GM18907 (cell line): Measurements from ENCODE around the gene PTPN14.
"Not testable (repeated sequence)": the region's sequence is repeated elsewhere in the genome, so short reads cannot be mapped to it uniquely, and the experiment has no call there.

Experiments
- ATAC-seq: cut with Tn5 transposase; IDR thresholded peaks from one replicate; pipeline ENCODE4 v1.9.1; 2021; ENCODE audit warnings: mild to moderate bottlenecking, moderate library complexity; ENCODE audit not compliant: unreplicated experiment

PTPN14 gene

GRCh38 chr1:214404571-214405213, 146.7 kb downstream of the PTPN14 start:
- ATAC-seq, result peak; percentile 58

DNA sequence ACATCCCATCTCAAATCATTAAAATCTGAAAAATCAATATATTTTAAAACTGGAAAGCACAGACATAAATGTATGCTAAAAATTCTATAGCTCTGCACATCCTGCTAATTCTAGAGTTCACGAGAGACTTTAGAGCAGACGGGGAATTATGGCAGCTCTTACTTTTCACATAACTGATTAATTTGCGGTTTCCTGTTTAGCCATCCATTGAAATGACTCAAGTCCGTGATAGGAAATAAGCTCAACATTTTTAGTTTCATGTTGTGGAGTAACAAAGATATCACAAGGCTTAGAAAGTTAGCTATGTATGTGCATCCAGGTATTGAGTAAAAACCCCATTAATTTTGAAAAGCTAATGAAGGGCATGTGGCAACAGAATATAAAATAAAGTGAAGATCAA, 147.2 kb downstream of the PTPN14 start:
- ATAC-seq, result peak; percentile 86

DNA sequence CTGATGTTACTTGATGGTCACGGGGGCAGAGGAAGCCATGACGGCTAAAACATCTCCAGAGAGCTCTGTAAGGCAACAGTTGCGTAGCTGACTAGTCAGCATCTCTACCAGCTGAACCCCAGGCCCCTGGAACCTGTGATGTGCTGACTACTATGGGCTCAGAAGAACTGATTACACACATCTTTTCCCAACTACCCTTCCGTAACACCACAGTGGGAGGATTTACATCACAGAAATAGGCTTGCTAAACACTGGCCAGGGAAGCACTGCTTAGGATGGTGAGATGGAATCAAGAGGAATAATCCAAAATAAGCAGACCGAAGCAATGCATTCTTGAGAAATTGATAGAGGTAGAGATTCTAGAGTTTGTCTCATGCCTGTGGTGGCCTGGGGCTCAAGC, 148.0 kb downstream of the PTPN14 start:
- no peak for ATAC-seq

DNA sequence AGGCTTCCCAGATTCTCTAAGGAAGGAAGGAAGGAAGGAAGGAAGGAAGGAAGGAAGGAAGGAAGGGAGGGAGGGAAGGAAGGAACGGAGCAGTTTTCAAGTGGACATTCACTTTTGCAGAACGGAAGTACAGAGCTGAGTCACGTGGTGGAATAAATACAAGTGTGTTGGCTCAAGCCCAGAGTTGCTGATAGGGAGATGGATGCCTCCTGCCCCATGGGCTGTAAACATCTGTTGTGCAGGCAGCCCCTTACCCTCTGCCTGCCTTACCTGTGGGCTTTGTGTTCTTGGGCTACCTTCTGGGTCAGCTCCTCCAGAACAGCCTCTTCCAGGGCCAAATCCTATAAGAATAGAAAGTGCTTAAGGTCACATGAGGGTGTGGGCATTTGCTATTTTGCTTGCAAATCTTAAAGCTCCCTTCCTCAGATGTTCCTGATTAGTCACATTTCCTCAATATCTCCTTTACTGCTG, 148.8 kb downstream of the PTPN14 start:
- no peak for ATAC-seq

DNA sequence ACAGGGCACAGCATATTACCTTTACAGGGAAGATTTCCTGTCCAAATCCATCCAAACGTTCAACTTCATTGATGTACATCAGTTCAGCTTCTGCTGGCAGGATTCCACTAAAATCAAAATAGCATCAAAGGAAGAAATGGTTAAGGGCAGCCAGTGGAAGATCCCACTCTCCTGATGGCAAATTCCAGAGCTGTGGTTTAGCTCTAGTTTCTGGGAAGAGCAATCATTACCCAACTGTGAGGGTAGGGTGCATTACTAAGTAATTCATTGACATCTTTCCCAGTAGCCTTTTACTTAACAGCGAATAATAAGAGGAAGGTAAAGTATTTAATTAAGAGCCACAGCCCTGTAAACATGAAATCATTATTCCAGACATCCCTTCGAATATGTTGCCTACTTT, 149.7 kb downstream of the PTPN14 start:
- ATAC-seq, result no peak

DNA sequence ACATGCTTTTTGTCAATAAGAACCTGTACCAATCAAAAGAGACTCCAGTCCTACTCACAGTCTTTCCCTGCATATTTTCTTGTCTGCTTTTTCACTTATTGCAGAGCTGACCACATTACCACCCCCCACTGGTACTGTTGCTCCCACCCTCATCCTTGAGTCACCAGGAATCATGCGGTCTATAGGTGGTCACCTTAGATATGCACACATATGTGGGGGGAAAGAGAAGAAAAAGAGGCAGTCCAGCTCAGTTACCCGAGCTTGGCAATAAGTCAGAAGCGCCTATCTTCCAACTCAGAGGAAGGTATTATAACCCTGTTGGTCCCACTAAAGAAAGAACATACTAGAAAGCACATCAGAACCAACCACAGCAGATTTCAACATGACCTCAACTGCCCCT, 151.3 kb downstream of the PTPN14 start:
- no peak for ATAC-seq

DNA sequence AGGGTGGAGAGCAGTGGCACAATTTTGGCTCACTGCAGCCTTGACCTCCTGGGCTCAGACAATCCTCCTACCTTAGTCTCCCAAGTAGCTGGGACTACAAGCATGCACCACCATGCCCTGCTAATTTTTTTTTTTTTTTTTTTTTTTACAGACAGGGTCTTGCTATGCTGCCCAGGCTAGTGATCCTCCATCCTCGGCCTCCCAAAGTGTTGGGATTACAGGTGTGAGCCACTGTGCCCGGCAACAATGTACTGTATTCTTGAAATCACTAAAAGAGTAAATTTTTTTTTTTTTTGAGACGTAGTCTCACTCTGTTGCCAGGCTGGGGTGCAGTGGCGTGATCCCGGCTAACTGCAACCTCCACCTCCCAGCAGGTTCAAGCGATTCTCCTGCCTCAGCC, 152.9 kb downstream of the PTPN14 start:
- ATAC-seq, result no peak

DNA sequence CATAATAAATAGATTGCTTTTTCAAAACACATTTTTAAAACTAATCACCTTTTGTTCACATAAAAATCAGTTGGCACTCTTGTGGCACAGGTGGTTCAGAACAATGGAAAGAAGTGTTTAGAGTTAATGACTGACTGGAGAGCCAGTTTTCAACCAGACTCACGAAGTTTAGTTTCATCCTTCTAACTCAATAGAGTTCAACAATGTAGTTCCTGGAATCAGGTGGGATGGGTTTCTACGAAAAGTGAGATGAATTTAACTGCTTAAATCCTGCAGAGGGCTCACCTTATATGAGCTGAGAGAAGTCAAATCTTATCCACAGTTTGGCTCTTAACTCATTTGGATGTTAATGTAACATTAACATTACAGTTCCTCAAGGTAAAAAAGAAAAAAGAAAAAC, 153.9 kb downstream of the PTPN14 start:
- peak; percentile 46 for ATAC-seq

- ATAC-seq, result no peak
Observed at GRCh38 chr1:214396330-214396729, 155.1 kb downstream of the PTPN14 start.

- not testable (repeated sequence) for ATAC-seq
Observed at GRCh38 chr1:214394569-214394968, 156.8 kb downstream of the PTPN14 start.

- ATAC-seq, result no peak
Observed at GRCh38 chr1:214393086-214393485, 158.3 kb downstream of the PTPN14 start.

DNA sequence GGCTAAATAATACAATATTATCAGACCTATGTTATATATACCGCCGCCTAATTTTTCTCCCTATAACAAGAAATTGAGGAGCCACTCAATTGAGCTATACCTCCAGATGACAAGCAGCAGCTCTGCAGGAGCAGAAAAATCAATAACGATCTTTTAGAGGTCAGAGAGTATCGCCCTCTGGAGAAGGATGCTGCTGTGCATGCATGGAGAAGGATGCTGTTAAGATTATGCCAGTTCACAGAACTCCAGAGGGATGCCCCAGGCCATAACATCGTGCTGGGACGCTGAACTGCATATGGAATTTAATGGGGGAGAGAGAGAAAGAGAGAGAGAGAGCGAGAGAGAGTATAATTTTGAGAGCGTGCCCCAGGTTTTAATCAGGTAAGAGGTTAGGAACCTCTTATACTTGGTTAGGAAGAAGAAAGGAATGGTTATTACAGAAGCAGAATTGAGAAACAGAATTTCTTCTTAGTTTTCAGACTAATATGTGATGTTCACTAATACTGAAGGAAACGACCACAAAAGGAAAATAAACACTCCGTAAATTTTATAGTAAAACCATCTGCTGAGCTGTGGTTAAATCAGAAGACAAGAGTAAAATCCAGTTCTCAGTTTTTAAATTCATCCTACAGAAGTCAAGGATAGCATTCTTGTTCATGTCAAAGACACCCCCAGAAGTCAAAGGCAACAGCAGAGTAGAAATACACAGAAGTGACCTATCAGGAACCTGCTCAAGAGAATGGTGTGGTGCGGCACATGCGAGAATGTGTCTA, 159.3 kb downstream of the PTPN14 start:
- ATAC-seq, result no peak

GRCh38 chr1:214389734-214390133, 161.7 kb downstream of the PTPN14 start:
- no peak for ATAC-seq

- ATAC-seq, result no peak
Observed at GRCh38 chr1:214386747-214387146, 164.7 kb downstream of the PTPN14 start.

- no peak for ATAC-seq
Observed at GRCh38 chr1:214386333-214386732, 165.1 kb downstream of the PTPN14 start.

GRCh38 chr1:214385428-214385827, 166.0 kb downstream of the PTPN14 start:
- ATAC-seq, result no peak

GRCh38 chr1:214384373-214385079, 166.9 kb downstream of the PTPN14 start:
- no peak for ATAC-seq

DNA sequence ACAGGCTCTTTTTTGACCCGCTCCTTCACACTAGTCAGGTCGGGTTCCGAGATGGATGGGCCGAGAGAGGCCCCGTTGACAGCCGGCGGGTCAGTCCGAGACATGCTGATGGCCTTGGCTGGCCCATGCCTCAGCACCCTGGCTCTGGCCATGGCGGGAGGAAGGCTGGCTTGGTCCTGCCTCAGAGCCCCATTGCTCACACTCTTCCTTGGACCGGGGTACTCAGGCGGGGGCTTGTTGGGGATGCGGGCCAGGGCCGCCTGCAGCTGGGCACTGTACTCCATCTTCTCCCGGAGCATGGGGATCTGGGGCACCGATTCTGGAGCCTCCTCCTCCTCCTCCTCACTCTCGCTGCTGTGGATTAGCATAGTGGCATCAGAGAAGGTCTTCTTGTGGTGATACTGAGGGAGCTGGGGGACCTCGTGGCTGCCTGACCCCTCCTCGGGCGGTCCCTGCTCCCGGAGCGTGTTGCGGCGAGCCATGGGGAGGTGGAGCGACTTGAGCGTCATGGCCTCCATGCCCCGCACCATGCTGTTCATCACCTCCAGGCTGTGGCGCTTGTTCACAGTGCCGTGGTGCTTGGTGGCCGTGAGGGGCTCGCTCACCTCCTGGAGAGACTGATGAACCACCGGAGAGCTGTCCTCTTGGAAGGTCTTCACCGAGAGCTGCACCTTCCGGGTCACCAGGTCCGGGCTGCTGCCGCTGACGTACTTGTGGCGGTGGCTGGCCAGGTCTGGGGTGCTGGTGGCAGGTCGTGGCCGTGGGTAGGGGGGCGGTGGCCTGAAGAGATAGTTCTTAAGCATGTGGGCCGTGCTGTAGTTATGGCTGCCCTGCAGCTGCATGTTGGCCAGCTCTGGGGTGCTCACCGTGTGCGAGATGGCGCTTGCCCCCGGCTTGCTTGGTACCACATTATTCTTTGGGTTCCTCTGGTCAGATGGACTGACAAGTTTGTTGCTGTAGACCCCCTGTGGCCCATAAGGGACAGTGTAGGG, 167.7 kb downstream of the PTPN14 start:
- no peak for ATAC-seq

- no peak for ATAC-seq
Observed at GRCh38 chr1:214380986-214381695, 170.3 kb downstream of the PTPN14 start.

DNA sequence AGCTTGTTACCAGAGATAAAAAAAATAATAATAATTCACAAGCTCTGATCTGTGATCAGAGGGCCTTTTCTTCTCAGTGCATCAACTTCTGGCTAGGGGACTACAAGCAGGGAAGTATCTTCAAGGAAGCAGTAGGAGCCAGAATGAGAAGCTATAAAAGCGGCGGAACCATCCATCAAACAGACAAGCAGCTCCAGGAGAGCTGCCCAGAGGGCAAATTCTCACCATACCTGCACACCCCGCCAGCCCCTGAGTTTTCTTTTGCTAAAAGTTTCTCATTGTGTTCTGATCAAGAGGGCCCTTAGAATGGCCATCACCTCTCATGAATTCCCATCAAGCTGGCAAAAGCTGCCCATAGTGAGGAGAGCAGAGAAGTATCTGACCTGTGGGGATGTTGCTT, 171.0 kb downstream of the PTPN14 start:
- no peak for ATAC-seq
